B cell (primary cell): Measurements from ENCODE around the gene RMI2.

Experiments used
- CTCF ChIP-seq: fragments of 200-600 bp; IDR thresholded peaks from one replicate; pipeline ENCODE4 v1.8.0; 2022; ENCODE audit warnings: antibody characterized with exemption, mild to moderate bottlenecking
- EZH2 ChIP-seq: IDR thresholded peaks from 2 replicates; pipeline ENCODE4 v1.6.1; 2012; ENCODE audit warnings: borderline replicate concordance, low read depth, mild to moderate bottlenecking, moderate library complexity, low read length; ENCODE audit not compliant: insufficient read depth, poor library complexity, severe bottlenecking

DNA sequence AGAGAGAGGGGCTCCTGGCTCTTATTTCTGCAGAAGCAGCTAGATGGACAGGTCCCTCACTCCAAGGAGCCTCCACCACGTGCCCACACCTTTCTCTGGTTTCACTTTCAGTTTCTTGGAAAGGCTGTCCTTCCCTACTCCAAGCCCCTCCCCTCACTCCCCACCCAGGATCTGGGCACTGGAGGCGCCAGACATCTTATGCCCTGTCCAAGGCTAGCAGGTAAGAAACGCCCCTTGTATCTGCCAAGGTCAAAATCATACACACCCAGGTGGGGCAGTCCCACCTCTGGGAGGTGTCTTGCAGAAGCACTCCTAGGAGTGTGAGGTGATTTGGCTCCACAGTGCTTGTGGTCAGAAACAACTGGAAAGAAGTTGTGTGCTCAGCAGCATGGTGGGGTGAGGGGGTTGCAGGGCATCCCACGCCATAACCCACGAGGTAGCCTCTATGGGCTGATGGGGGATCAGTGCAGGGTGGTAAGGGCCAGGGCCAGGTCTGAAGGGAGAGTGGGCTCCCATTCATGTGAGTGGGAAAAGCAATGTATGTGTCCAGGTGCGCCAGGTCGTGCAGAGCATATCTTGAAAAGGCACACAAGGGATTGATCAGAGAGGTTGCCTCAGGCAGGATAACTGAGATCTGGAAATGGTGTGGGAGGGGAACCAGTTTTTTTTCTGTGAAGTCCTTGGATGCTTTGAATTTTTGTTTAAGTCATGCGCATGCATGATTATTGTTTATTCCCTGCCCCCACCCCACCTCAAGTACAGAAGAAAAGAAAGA is 32.4 kb upstream of the RMI2 start:
- TF ChIP-seq CTCF (no peak), EZH2 (no peak)
